Endodermal cell (in vitro differentiated cells): ENCODE results near the gene THADA. TPM values are rescaled to one million over a fixed set of nuclear protein-coding genes. Genes with fewer than 3 reads are reported as not detected.

Experiments
- DNase-seq: peaks from one replicate; pipeline ENCODE4 v3.0.0-alpha.2; 2017
- H3K27ac ChIP-seq: 2 replicates; pipeline ENCODE4 v1.5.1; 2013; ENCODE audit warnings: mild to moderate bottlenecking, low read depth, low read length, moderate library complexity
- H3K27me3 ChIP-seq: 2 replicates; pipeline ENCODE4 v1.6.1; 2013; ENCODE audit warnings: mild to moderate bottlenecking, low read length, moderate library complexity; ENCODE audit not compliant: insufficient read depth, control insufficient read depth, poor library complexity, severe bottlenecking
- H3K36me3 ChIP-seq: 2 replicates; pipeline ENCODE4 v1.7.0; 2013; ENCODE audit warnings: mild to moderate bottlenecking, low read length, moderate library complexity; ENCODE audit not compliant: control insufficient read depth, insufficient read depth
- H3K4me1 ChIP-seq: one replicate; pipeline ENCODE4 v1.7.0; 2013; ENCODE audit warnings: low read length; ENCODE audit not compliant: control insufficient read depth, insufficient read depth
- H3K4me3 ChIP-seq: 2 replicates; pipeline ENCODE4 v1.5.1; 2013; ENCODE audit warnings: mild to moderate bottlenecking, low read length, moderate library complexity
- H3K9ac ChIP-seq: 2 replicates; pipeline ENCODE4 v1.6.1; 2013; ENCODE audit warnings: mild to moderate bottlenecking, low read length, moderate library complexity; ENCODE audit not compliant: poor library complexity, severe bottlenecking; ENCODE audit errors: extremely low read depth
- H3K9me3 ChIP-seq: 2 replicates; pipeline ENCODE4 v1.6.1; 2013; ENCODE audit warnings: mild to moderate bottlenecking, low read length, moderate library complexity; ENCODE audit not compliant: control insufficient read depth
- H3K27ac Mint-ChIP-seq: 2 replicates; pipeline ENCODE4 v1.8.0; 2020; ENCODE audit warnings: mixed read lengths
- H3K27me3 Mint-ChIP-seq: 2 replicates; pipeline ENCODE4 v1.8.0; 2021; ENCODE audit warnings: mild to moderate bottlenecking, mixed read lengths; ENCODE audit not compliant: insufficient read depth
- H3K36me3 Mint-ChIP-seq: 2 replicates; pipeline ENCODE4 v1.8.0; 2020; ENCODE audit warnings: low read depth, mixed read lengths
- H3K4me1 Mint-ChIP-seq: 2 replicates; pipeline ENCODE4 v1.8.0; 2020; ENCODE audit warnings: mixed read lengths
- H3K4me3 Mint-ChIP-seq: 2 replicates; pipeline ENCODE4 v1.8.0; 2020; ENCODE audit warnings: mild to moderate bottlenecking, moderate library complexity, mixed read lengths
- H3K9me3 Mint-ChIP-seq: 2 replicates; pipeline ENCODE4 v1.8.0; 2020; ENCODE audit warnings: mild to moderate bottlenecking, mixed read lengths
- WGBS, 2 experiments: methylation state at CpG; one replicate each; pipeline versions ENCODE4 v1.1.5 to v1.1.7; 2013; ENCODE audit warnings: missing lambda C conversion rate in 2 of 2, mixed read lengths in 1 of 2; ENCODE audit not compliant: insufficient coverage in 1 of 2, insufficient read length in 1 of 2; 5-methylcytosine and 5-hydroxymethylcytosine counted together
- total RNA-seq, 2 donors: library from RNA; stranded (reverse); fragmentation: NEBNext Ultra II Directional in 1 of 2; extraction: Animal tissue kit (Norgen Biotek cat#: 25700) in 1 of 2; gene quantifications; 2 replicates in 1 of 2; 3 replicates in 1 of 2; pipeline ENCODE4 v1.2.1, GENCODE V29; 2021
- TF ChIP-seq, protein P1 (sequence below): fragments of 200-600 bp; sonication (generic); conservative IDR thresholded peaks from 2 replicates; pipeline ENCODE4 v1.5.0; 2021; ENCODE audit warnings: antibody characterized with exemption, mild to moderate bottlenecking

The THADA gene
- total RNA-seq, 2 donors from 2014 or later = 32.8 to 35.0 TPM

DNA sequence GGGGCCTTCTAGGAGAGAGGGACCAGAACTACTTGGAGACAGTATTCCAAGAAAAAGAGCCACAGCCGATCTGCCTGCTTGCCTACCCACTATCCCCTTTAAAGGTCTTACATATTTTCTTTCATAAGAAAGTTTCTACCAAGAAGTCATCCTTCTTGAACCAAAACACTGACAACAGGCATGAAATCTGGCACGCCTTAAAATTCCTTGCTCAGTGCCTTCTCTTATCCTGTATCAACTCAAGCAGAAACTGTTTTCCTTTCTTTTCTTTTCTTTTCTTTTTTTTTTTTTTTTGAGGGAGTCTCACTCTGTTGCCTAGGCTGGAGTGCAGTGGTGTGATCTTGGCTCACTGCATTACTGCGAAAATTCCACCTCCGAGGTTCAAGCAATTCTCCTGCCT lies 321.1 kb downstream of the THADA start:
- Histone ChIP-seq H3K9me3 (no peaks in the 10 kb centered on the region), H3K9ac (no peak overlapping the region), H3K36me3 (no peaks in the 10 kb centered on the region), H3K27ac (no peak overlapping the region), H3K4me3 (no peak overlapping the region), H3K27me3 (no peaks in the 10 kb centered on the region), H3K4me1 (peaks cover 14% of the 10 kb centered on the region)
- Mint-ChIP-seq H3K27ac (no peak overlapping the region), H3K4me3 (no peak overlapping the region), H3K27me3 (no peaks in the 10 kb centered on the region), H3K4me1 (peaks cover 26% of the 10 kb centered on the region), H3K9me3 (no peaks in the 10 kb centered on the region), H3K36me3 (peaks cover 5% of the 10 kb centered on the region)
- TF ChIP-seq, protein P1, sequence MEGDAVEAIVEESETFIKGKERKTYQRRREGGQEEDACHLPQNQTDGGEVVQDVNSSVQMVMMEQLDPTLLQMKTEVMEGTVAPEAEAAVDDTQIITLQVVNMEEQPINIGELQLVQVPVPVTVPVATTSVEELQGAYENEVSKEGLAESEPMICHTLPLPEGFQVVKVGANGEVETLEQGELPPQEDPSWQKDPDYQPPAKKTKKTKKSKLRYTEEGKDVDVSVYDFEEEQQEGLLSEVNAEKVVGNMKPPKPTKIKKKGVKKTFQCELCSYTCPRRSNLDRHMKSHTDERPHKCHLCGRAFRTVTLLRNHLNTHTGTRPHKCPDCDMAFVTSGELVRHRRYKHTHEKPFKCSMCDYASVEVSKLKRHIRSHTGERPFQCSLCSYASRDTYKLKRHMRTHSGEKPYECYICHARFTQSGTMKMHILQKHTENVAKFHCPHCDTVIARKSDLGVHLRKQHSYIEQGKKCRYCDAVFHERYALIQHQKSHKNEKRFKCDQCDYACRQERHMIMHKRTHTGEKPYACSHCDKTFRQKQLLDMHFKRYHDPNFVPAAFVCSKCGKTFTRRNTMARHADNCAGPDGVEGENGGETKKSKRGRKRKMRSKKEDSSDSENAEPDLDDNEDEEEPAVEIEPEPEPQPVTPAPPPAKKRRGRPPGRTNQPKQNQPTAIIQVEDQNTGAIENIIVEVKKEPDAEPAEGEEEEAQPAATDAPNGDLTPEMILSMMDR = no peak
- 80 to 97% methylated on average over 2 to 4 of the region's 4 CpGs for WGBS, 2 experiments
- DNase-seq = no peak

DNA sequence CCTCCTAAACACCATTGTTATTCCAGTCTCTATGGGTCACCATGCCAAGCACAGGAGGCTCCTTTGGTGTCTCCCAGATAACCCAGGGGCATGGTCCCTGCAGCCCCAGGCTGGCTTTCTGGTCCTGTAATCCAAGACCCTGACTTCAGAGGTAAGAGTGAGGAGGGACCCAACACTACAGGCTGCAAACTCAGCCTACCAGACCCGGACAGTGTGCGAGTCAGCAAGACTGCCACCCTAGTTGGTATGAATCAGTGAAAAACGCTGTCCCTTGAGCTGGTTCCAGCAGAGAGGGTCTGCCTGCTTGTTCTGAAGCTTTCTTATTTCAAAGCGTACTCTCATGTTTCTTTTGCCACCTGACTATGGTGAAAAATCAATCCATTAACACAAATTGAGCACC lies 321.8 kb downstream of the THADA start:
- no peak overlapping the region for H3K27ac Mint-ChIP-seq
- H3K9me3 Mint-ChIP-seq = no peaks in the 10 kb centered on the region
- no peak overlapping the region for H3K4me3 Mint-ChIP-seq
- H3K36me3 ChIP-seq = no peaks in the 10 kb centered on the region
- no peak overlapping the region for H3K9ac ChIP-seq
- peaks cover 27% of the 10 kb centered on the region for H3K4me1 Mint-ChIP-seq
- no peaks in the 10 kb centered on the region for H3K27me3 ChIP-seq
- no peak for DNase-seq
- H3K27ac ChIP-seq = no peak overlapping the region
- H3K36me3 Mint-ChIP-seq = peaks cover 4% of the 10 kb centered on the region
- peaks cover 14% of the 10 kb centered on the region for H3K4me1 ChIP-seq
- H3K4me3 ChIP-seq = no peak overlapping the region
- H3K27me3 Mint-ChIP-seq = no peaks in the 10 kb centered on the region
- TF ChIP-seq, protein P1 = no peak
- H3K9me3 ChIP-seq = no peaks in the 10 kb centered on the region
- 92 to 94% methylated on average over 3 to 4 of the region's 4 CpGs for WGBS, 2 experiments

DNA sequence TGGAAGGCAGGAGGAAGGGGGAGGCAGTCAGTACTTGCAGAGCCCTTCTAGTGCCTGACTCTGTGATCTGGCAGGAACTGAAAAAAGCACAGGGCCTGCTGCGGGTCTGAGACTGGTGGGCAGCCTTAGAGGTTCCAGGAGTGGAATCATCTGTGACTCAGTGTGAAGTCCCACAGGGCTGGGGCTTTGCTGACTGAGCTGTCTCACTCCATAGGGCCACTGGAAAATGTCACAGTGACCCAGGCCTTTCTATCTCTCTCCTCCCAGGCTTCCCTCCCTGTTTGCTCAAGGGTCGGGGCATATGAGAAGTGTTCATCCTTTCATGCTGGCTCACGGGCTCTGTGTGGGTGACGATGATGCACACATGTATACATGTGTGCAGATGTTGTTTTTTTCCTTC lies 322.3 kb downstream of the THADA start:
- no peaks in the 10 kb centered on the region for H3K9me3 Mint-ChIP-seq
- Histone ChIP-seq H3K9ac (no peak overlapping the region), H3K27me3 (no peaks in the 10 kb centered on the region), H3K9me3 (no peaks in the 10 kb centered on the region), H3K4me3 (no peak overlapping the region), H3K36me3 (no peaks in the 10 kb centered on the region), H3K4me1 (peaks cover 13% of the 10 kb centered on the region), H3K27ac (no peak overlapping the region)
- no peak for DNase-seq
- peaks cover 4% of the 10 kb centered on the region for H3K36me3 Mint-ChIP-seq
- H3K4me3 Mint-ChIP-seq = no peak overlapping the region
- 93% methylated on average over 4 of the region's 4 CpGs; no CpG with 5 or more reads in 1 of the 2 experiments for WGBS, 2 experiments
- no peak overlapping the region for H3K27ac Mint-ChIP-seq
- no peaks in the 10 kb centered on the region for H3K27me3 Mint-ChIP-seq
- H3K4me1 Mint-ChIP-seq = peaks cover 28% of the 10 kb centered on the region
- TF ChIP-seq, protein P1 = no peak
